Measurements from ENCODE around the gene CPT2.

DNA sequence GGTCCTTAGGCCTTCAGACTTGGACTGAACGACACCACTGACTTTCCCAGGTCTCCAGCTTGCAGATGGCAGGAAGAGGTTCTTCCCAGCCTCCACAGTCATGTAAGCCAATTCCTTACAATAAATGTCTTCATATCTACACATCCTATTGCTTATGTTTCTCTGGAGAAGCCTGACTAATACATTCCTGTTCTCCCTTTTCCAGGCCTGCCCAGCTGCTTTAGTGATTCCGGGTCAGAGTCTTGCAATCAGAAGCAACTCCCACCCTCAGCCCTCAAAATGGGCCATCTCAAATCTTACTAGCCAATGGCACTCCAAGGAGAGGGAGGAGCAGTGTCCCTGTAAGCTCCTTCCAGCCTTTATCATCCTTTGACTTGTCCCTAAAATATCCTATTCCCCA is 16.4 kb upstream of the CPT2 start:
- TF ChIP-seq, protein P1, sequence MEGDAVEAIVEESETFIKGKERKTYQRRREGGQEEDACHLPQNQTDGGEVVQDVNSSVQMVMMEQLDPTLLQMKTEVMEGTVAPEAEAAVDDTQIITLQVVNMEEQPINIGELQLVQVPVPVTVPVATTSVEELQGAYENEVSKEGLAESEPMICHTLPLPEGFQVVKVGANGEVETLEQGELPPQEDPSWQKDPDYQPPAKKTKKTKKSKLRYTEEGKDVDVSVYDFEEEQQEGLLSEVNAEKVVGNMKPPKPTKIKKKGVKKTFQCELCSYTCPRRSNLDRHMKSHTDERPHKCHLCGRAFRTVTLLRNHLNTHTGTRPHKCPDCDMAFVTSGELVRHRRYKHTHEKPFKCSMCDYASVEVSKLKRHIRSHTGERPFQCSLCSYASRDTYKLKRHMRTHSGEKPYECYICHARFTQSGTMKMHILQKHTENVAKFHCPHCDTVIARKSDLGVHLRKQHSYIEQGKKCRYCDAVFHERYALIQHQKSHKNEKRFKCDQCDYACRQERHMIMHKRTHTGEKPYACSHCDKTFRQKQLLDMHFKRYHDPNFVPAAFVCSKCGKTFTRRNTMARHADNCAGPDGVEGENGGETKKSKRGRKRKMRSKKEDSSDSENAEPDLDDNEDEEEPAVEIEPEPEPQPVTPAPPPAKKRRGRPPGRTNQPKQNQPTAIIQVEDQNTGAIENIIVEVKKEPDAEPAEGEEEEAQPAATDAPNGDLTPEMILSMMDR (IDR thresholded peaks at IDR 0.05) = no peak
- no peak for TF ChIP-seq POLR2A (IDR thresholded peaks at IDR 0.05)
